HG03045 (cell line): ENCODE results near the gene DEFB129.
"Not testable (repeated sequence)": the region's sequence is repeated elsewhere in the genome, so short reads cannot be mapped to it uniquely, and the experiment has no call there.

ENCODE experiments used
- ATAC-seq: cut with Tn5 transposase; IDR thresholded peaks from one replicate; pipeline ENCODE4 v1.9.1; 2021; ENCODE audit warnings: mild to moderate bottlenecking, moderate library complexity; ENCODE audit not compliant: unreplicated experiment

DEFB129 gene

DNA sequence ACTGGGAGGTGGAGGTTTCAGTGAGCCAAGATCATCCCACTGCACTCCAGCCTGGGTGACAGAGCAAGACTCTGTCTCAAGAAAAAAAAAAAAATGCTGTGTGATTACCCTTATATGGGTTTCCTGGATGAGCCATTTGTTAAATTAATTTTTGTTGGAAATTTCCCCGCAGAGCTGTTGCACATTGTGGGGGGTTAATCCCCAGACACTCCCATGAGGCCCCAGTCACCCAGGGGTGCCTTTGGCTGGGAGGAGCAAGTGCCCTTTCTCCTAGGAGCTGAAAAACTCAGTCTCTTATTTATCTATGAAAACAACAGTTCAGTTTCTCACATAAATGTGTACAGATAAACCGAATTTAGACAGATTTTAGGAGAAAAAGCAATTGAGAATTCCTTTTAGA is 25.7 kb downstream of the DEFB129 start:
- no peak for ATAC-seq

DNA sequence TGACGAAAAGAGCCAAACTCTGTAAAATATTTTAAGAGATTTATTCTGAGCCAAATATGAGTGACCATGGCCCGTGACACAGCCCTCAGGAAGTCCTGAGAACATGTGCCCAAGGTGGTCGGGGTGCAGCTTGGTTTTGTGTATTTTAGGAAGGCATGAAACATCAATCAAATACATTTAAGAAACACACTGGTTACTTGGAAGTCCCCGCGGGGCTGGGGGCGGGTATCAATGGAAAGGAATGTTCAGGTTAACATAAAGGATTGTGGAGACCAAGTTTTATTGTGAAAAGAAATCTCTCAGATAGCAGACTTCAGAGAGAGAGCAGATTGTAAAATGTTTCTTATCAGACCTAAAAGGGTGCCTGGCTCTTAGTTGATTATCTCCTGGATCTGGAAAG is 26.4 kb downstream of the DEFB129 start:
- ATAC-seq, result not testable (repeated sequence)

DNA sequence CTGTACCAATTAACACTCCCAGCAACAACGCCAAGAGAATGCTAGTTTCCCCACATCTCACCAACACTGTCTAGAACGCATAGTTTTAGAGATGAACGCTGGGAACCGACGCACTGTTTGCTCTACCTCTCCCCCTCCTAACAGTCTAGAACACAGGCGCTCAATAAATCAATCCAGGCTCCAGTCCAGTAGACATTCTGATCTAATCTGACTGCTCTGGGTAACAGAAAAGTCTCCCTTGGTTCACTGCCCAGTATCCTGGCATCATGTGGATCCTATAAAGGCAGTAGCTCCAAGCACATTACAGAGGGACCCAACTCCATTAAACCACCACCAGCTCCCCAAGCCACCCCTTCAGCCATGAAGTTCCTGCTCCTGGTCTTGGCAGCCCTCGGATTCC is 30.4 kb downstream of the DEFB129 start, which contains the start of gene DEFB132:
Gene DEFB132, plus strand, starts transcription at position 306 of the 400 bp plus-strand sequence. Its CDS starts 55 bp downstream, at position 361.
- ATAC-seq, result no peak

DNA sequence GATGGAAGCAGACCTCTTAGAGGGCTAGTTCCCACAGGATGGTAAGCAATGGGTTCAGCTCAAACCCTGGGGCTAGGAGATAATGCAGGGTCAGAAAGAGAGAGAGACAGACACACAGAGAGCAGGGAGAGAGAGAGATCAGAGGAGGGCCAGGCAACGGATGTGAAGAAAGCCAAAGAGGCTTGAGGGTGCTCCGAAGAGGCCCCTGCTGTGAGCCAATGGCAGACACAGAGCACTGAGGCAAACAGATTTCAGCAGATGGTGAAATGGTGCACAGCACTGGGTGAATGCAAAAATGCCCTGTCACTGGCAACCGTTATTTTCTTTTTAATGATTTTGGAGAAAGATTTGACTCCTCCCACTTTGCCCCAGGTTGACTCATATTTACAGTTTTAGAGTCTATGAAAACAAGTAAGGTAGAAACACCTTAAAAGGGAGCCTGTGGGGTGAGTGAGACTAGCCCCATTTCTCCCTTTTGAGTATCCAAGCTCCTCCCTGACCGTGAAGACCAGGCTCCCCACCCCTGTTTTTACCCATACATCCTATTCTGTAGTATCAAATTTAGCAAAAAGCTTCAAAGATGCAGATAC is 31.3 kb downstream of the DEFB129 start:
- ATAC-seq, result no peak

DNA sequence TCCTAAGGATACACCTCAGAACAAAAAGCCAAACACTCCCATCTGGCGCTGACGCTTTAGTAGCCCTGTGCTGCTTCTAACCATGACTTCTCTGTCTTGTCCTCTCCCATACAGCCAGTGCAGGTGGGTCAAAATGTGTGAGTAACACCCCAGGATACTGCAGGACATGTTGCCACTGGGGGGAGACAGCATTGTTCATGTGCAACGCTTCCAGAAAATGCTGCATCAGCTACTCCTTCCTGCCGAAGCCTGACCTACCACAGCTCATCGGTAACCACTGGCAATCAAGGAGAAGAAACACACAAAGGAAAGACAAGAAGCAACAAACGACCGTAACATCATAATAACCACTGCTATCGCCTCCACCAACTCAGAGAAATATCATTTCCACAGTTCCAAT is 31.9 kb downstream of the DEFB129 start:
- ATAC-seq, result no peak

DNA sequence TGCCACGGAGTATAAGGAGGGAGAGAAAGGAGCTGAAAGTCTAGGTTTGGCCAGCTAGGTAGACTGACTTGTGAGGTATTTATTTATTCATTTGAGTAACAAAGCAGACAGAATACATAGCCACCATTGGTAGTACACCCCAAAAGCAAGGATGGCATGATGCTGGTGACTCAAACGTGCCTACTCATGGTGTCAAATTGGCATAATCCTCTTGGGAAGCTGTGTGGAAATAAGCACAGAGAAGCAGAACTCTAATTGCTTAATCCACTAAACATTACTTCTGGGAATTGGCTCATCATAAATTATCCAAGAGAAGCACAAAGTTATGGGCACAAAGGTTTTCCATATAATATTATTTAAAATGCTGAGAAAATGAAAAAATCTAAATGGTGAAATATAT is 32.9 kb downstream of the DEFB129 start:
- ATAC-seq, result no peak

DNA sequence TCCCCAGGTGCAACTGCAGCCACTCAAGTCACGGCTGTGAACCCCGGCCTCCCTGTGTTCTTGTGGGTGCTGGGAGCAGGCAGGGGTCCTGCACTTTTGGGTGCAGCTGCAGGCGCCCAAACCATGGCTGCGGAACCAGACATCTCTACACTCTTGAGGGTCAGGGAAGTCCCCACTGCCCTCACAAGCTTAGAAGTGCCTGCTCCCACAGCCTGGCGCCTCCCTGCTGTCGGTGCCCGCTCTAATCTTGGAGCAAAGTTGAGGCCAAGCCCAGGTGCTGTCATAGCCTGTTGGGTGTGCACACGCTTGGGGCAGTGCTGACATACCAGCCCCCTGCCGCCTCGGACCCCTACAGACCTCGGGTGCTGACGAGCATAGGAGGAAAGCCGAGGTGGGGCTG is 36.6 kb downstream of the DEFB129 start:
- no peak for ATAC-seq

DNA sequence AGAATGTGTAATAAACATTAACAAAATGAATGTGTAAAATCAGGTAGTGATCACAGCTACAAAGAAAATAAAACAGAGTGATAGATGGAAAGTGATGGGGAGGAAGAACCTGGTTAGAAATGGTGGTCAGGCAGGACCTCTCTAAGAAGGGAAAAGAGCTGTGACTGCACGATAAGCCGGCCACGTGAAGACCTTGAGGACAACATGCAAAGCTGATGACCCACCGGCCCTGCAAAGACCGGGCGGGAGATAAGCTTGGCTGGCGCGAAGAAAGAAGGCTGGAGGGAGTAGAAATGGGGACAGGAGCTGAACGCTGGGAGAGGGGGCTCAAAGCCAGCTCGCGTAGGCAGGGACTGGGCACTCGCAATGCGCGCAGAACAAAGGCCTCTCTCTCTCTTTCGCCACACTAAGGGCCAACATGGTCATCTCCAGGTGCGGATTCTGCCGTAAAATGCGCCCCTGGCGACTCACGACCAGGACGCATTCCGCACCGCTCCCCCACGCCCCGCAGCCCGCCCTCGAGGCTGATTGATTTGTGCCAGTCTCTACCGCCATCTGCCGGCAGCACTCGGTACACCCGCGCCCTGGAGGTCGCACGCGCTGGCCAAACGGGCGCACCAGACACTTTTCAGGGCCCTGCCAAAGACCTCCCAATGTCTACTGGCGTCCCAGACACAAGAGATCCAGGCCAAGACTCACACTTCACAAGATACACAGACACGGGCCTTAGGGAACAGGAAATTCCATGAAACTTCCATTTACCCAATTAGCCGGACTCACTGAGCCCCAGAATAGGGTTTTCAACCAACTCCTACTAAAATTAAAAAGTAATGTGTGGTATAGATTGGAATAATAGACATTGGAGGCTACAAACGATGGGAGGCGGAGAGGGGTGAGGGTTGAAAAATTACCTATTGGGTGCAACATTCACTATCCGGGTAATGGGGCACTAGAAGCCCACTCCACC is 39.8 kb downstream of the DEFB129 start:
- ATAC-seq, result peak; percentile 91

DNA sequence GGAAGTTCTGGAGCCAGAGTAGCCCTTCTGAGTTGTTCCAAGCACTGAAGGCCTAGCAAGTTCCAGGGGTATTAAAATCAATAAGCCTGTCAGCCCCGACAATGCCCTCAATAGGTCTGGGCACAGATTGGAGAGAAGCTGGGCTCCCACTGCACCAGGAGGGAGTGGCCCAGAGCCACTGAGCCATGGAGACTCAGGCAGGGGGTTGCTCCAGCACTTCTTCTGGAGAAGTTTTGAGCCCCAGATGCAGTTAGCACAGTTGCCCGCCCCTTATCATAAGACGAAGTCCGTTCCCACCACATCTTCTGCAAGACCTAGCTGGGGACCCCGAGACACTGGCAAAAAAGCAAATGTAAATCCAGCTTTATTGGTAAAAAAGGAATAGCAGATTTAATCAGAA is 43.5 kb downstream of the DEFB129 start:
- ATAC-seq, result no peak

DNA sequence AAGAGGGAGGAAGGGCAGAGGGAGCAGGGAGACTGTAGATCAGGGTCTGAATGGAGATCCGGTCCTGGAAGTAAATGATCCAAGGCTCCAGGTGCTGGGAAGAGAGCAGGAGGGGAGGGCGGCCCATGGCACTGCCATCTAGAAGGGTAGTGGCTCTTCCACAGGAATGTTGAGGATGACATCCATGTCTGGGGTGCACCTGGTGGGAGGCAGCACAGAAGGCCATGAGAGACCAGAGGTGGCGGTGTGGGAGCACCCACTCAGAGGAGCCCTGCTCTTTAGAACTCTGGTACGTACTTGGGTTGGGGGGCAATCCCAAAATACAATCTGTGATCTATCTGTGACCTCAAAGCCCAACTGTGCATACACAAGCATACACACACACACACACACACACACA is 44.0 kb downstream of the DEFB129 start:
- no peak for ATAC-seq

DNA sequence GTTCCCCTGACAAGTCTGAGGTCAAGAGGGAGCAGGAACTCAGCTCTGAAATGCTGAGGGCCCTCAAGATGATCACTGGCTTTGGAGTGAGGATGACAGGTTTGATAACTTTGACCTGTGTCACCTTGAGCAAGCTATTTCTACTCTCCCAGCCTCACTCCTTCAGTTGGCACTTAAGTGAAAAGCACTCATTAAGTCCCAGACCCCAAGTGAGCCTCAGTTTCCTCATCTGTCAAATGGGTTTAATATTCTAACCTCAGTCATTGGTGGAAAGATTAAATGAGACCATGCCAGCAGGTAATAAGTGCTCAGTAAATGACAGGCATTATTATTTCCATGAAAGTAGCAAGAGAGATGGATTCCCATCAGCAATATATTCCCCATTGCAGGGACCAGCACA is 44.5 kb downstream of the DEFB129 start:
- no peak for ATAC-seq

DNA sequence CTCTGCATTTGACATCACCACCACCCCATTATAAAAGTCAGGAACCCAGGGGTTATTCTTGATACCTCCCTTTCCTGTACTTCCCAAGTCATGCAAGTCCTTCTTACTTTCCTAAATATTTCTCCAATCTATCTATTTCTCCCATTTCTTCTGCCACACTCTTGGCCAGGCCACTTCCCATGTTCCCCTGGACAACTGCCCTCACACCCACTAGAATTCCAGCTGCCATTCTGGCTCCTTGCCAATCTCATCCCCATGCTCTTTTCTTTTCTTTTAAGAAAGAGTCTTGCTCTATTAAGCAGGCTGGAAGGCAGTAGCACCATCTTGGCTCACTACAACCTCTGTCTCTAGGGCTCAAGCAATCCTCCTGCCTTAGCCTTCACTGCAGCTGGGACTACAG is 45.7 kb downstream of the DEFB129 start:
- no peak for ATAC-seq

DNA sequence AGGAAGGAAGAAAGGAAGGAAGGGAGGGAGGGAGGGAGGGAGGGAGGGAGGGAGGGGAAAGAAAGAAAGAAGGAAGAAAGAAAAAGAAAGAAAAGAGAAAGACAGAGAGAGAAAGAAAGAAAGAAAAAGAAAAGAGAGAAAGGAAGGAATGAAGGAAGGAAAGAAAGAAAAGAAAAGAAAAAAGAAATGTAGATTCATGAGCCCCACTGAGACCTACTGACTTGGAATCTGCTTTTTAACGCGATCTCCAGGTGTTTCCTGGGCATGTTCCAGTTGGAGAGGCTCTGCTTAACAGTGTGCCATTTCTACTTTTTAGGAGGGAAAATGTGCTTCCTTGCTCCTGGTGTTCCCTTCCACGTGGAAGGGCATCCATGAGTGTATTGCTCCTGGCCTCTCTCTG is 46.8 kb downstream of the DEFB129 start:
- no peak for ATAC-seq

DNA sequence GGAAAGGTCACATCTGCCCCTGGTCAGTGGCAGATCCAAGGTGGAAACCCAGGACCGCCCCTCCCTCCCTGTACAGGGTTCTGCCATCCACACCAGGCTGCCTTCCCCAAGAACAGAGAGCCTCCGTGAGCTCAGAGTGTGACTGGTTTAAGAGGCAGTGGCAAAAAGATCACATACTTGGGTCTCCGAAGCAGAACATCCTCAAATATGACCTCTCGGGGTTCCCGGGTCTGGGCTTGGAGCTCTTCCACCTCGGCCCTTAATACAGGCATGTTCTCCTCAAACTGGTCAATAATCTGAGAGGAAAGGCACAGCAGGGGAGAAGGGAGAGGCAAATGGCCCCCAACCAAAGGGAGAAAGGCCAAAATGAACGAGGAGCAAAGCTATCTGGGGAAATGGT is 48.7 kb downstream of the DEFB129 start:
- no peak for ATAC-seq

DNA sequence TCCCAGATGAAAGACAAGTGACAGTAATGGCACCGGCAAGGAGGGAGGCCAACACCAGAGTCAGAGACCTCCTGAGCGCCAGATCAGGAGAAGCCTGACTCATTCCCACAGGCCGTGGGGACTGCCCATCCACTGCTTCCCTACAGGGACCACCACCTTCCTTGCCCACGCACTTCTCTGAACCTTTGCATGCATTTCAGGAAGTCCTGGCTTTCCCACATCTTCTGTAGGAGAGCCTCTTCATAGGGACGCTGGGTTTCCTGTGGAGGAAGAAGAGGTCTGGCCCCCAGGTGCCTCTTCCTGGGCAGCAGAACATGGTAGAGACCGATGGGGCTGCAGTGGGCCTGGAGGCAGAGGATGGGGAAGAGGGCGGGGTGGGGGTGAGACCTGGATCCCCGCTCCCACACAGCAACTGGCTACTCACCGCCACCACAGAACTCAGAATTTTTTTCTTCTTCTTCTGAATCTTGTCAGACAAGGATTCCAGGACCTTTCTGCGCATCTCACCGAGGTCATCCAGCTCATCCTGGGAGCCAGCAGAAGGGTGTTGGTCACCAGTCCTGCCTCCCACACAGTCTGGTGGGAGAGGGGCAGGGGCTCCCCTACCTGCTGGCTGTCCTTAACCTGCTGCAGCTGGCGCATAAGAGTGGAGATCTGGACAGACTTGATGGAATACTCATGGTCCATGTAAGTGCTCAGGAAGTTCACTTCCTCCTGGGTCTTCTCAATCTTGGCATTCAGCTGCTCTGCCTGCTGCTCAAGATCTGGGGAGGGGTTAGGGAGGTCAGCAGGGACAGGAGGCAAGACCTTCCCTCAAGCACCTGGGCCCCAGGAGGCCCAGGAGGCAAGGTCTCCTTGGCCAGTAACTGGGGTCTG is 49.8 kb downstream of the DEFB129 start:
- no peak for ATAC-seq

DNA sequence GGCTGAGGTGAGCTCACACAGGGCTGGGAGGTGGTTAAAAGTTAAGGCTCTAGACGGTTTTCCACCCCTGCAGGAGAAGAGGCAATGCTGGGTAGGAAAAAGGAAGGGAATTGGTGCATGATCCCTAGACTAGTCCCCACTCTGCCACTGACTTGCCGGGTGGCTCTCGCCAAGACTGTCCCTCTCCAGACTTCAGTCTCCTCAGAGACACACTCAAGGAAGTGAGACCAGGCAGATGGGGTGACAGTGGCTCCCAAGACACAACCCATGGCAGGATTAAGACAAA is 50.4 kb downstream of the DEFB129 start:
- no peak for ATAC-seq

DNA sequence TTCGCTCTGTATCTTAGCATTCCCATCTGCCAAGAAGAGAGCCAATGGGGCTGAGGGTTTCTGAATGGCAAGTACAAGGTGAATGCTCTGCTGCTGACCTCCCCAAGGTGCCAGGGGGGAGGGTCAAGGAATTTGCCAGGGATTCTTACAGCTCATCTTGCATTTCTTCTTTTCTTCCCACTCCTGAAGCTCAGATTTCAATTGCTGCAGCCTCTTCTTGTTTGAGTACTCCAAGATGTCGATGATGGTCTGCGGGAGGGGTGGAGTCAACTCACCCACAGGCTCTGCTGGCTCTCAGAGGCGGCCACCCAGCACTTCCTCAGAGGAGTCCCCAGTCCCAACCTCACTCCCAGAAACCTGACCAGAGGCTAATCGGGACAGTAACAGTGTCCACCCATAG is 51.1 kb downstream of the DEFB129 start:
- ATAC-seq, result no peak

DNA sequence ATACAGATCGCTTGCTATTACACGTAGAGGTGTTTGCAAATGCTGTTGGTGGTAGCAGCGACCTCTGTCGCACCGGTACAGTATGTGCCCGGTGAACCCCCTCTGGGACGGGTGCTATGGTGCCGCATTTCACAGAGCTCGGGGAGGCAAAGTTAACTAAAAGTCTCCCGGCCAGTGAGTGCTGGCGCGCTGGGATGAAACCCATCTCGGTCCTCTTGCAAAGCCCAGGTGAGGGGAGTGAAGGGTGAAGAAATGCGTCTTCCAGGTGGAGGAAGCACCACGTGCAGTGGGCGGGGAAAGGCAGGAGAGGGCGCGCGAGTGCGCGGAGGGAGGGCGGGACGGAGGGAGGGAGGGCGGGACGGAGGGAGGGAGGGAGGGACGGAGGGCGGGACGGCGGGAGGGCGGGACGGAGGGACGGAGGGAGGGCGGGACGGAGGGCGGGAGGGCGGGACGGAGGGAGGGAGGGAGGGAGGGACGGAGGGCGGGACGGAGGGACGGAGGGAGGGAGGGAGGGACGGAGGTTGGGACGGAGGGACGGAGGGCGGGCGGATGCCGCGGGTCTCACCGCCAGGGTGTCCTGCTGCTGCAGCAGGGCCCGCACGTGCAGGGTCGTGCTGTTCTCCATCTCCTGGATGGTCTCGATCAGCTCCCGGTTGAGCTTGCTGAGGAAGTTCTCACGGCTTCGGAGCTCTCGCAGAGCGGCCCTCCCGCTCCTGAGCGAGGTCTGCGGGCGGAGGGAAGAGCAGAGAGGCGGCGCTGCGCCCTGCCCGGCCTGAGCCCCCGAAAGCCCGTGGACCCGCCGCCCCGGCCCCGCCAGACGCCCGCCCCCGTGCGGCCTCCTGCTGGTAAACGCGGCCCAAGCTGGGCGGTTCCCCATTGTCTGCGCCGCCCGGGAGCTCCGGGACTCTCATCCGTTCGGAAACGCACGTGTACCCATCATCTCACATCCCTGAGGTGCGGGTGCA is 51.8 kb downstream of the DEFB129 start:
- ATAC-seq, result no peak
